H1 (cell line): ENCODE data around the gene CEP135. TPM values are rescaled to one million over a fixed set of nuclear protein-coding genes. Genes with fewer than 3 reads are reported as not detected.

Experiments used
- CTCF ChIA-PET: fragments of 300-600 bp; sonication (Branson Sonifier 250); formaldehyde crosslinking; loops from one replicate; lab custom pipeline; 2021; ENCODE audit not compliant: partially characterized antibody; lab: Charles Lee
- POLR2A ChIA-PET: fragments of 300-600 bp; sonication (Branson Sonifier 250); formaldehyde crosslinking; loops from one replicate; lab custom pipeline; 2021; ENCODE audit warnings: inconsistent platforms; ENCODE audit not compliant: partially characterized antibody; lab: Charles Lee
- DNase-seq, 2 experiments: peaks; one replicate each; pipeline versions ENCODE4 v3.0.0 to v3.0.0-alpha.2; 2010 to 2022; ENCODE audit warnings: low spot score in 2 of 2, low read depth in 1 of 2, mixed read lengths in 1 of 2
- FAIRE-seq: peaks from 2 replicates; lab custom pipeline; 2011; peaks lifted over from hg19 to GRCh38; lab: Jason Lieb, UNC
- H2AFZ ChIP-seq: 2 replicates; pipeline ENCODE4 v1.8.1; 2012; ENCODE audit warnings: low read length, inconsistent platforms
- H2AK5ac ChIP-seq: 2 replicates; pipeline ENCODE4 v1.6.1; 2013; ENCODE audit warnings: low read depth, low read length
- H2BK120ac ChIP-seq: replicated peaks from 2 replicates; pipeline ENCODE3; 2013; ENCODE audit warnings: low read depth, low read length, inconsistent platforms
- H2BK12ac ChIP-seq: 2 replicates; pipeline ENCODE4 v1.6.1; 2013; ENCODE audit warnings: low read depth, low read length
- H2BK15ac ChIP-seq: 2 replicates; pipeline ENCODE4 v1.6.1; 2013; ENCODE audit warnings: low read length
- H2BK20ac ChIP-seq: 2 replicates; pipeline ENCODE4 v1.6.1; 2013; ENCODE audit warnings: low read length
- H2BK5ac ChIP-seq: 2 replicates; pipeline ENCODE4 v1.6.1; 2013; ENCODE audit warnings: low read depth, low read length
- H3K14ac ChIP-seq: 2 replicates; pipeline ENCODE4 v1.6.1; 2013; ENCODE audit warnings: inconsistent platforms; ENCODE audit not compliant: insufficient read length
- H3K18ac ChIP-seq: 2 replicates; pipeline ENCODE4 v1.6.1; 2013; ENCODE audit warnings: low read length; ENCODE audit errors: extremely low read depth
- H3K23ac ChIP-seq: 2 replicates; pipeline ENCODE4 v1.6.1; 2013; ENCODE audit warnings: inconsistent platforms; ENCODE audit not compliant: insufficient read length
- H3K23me2 ChIP-seq: 2 replicates; pipeline ENCODE4 v1.6.1; 2013; ENCODE audit warnings: low read depth, low read length
- H3K27ac ChIP-seq: 2 replicates; pipeline ENCODE4 v1.6.1; 2011; ENCODE audit warnings: low read depth, low read length, inconsistent platforms
- H3K27me3 ChIP-seq, 4 experiments: replicated peaks in 1 of 4; 1 replicate in 1 of 4; 2 replicates in 3 of 4; pipeline versions ENCODE4 v1.6.1 to v1.8.1; 2011 to 2013; ENCODE audit warnings: low read length in 3 of 4, mild to moderate bottlenecking in 3 of 4, inconsistent platforms in 2 of 4, mixed read lengths in 2 of 4, moderate library complexity in 1 of 4; ENCODE audit not compliant: control insufficient read depth in 3 of 4, insufficient read depth in 3 of 4; ENCODE audit errors: extremely low read depth in 1 of 4
- H3K36me3 ChIP-seq, 4 experiments: 2 replicates each; pipeline versions ENCODE4 v1.6.1 to v1.8.1; 2011 to 2013; ENCODE audit warnings: mild to moderate bottlenecking in 4 of 4, low read length in 3 of 4, moderate library complexity in 2 of 4, control low read depth in 1 of 4, inconsistent platforms in 1 of 4; ENCODE audit not compliant: insufficient read depth in 4 of 4, control insufficient read depth in 2 of 4
- H3K4ac ChIP-seq: replicated peaks from 2 replicates; pipeline ENCODE3; 2013; ENCODE audit warnings: low read length, low read depth, mixed read lengths, inconsistent platforms; ENCODE audit not compliant: insufficient read length
- H3K4me1 ChIP-seq, 4 experiments: replicated peaks in 1 of 4; 1 replicate in 1 of 4; 2 replicates in 3 of 4; pipeline versions ENCODE4 v1.6.1 to v1.8.1; 2011 to 2013; ENCODE audit warnings: low read length in 3 of 4, inconsistent platforms in 2 of 4, mixed read lengths in 1 of 4; ENCODE audit not compliant: insufficient read depth in 4 of 4, control insufficient read depth in 3 of 4
- H3K4me2 ChIP-seq, 2 experiments: 2 replicates each; pipeline versions ENCODE4 v1.6.1 to v1.8.1; 2011 to 2013; ENCODE audit warnings: low read depth in 2 of 2, low read length in 2 of 2, control low read depth in 1 of 2, inconsistent platforms in 1 of 2, mild to moderate bottlenecking in 1 of 2; ENCODE audit not compliant: insufficient read depth in 1 of 2
- H3K4me3 ChIP-seq, 4 experiments: fragments of 200-600, 300-600 bp in 1 of 4; sonication (generic), shearing (Covaris generic), sonication (Bioruptor Twin) in 1 of 4; 2 replicates each; pipeline versions ENCODE4 v1.5.1 to v1.8.1; 2011 to 2016; ENCODE audit warnings: low read length in 4 of 4, low read depth in 3 of 4, control low read depth in 2 of 4, inconsistent platforms in 2 of 4, mild to moderate bottlenecking in 2 of 4, mixed read lengths in 1 of 4, moderate library complexity in 1 of 4; ENCODE audit not compliant: insufficient read depth in 2 of 4; ENCODE audit errors: extremely low read depth in 1 of 4
- H3K56ac ChIP-seq: replicated peaks from 2 replicates; pipeline ENCODE3; 2013; ENCODE audit warnings: low read depth, mild to moderate bottlenecking, mixed read lengths, low read length, inconsistent platforms; ENCODE audit not compliant: insufficient read length
- H3K79me1 ChIP-seq: 2 replicates; pipeline ENCODE4 v1.6.1; 2013; ENCODE audit warnings: low read depth, low read length, control low read depth
- H3K79me2 ChIP-seq, 2 experiments: 2 replicates each; pipeline versions ENCODE4 v1.6.1 to v1.8.1; 2012 to 2013; ENCODE audit warnings: low read length in 2 of 2, mild to moderate bottlenecking in 2 of 2, inconsistent platforms in 1 of 2; ENCODE audit not compliant: insufficient read depth in 2 of 2, control insufficient read depth in 1 of 2
- H3K9ac ChIP-seq, 4 experiments: replicated peaks in 1 of 4; 1 replicate in 1 of 4; 2 replicates in 3 of 4; pipeline versions ENCODE4 v1.6.1 to v1.8.1; 2011 to 2013; ENCODE audit warnings: low read depth in 3 of 4, low read length in 3 of 4, control low read depth in 2 of 4, mild to moderate bottlenecking in 2 of 4, moderate library complexity in 2 of 4, inconsistent platforms in 1 of 4; ENCODE audit errors: extremely low read depth in 1 of 4
- H3K9me3 ChIP-seq, 2 experiments: 2 replicates each; pipeline versions ENCODE4 v1.6.1 to v1.8.1; 2012 to 2013; ENCODE audit warnings: mild to moderate bottlenecking in 2 of 2, moderate library complexity in 2 of 2, control low read depth in 1 of 2, inconsistent platforms in 1 of 2, low read depth in 1 of 2, low read length in 1 of 2, mixed read lengths in 1 of 2; ENCODE audit not compliant: insufficient read depth in 2 of 2
- H4K20me1 ChIP-seq, 2 experiments: replicated peaks in 1 of 2; 2 replicates each; pipeline versions ENCODE3 to v1.8.1; 2011 to 2013; ENCODE audit warnings: inconsistent platforms in 2 of 2, low read length in 2 of 2, mild to moderate bottlenecking in 1 of 2; ENCODE audit not compliant: insufficient read depth in 2 of 2, control insufficient read depth in 1 of 2
- H4K5ac ChIP-seq: 2 replicates; pipeline ENCODE4 v1.6.1; 2013; ENCODE audit warnings: low read length, low read depth, mixed read lengths, inconsistent platforms; ENCODE audit not compliant: insufficient read length
- H4K8ac ChIP-seq: 2 replicates; pipeline ENCODE4 v1.8.0; 2013; ENCODE audit warnings: mild to moderate bottlenecking, moderate library complexity, low read length, inconsistent platforms; ENCODE audit not compliant: insufficient read depth; ENCODE audit errors: extremely low read depth
- H4K91ac ChIP-seq: replicated peaks from 2 replicates; pipeline ENCODE3; 2013; ENCODE audit warnings: low read length, mixed read lengths, inconsistent platforms; ENCODE audit not compliant: insufficient read length
- MAFK ChIP-seq: IDR thresholded peaks from 2 replicates; pipeline ENCODE4 v1.6.1; 2012; ENCODE audit warnings: low read depth, mild to moderate bottlenecking, improper control_type of control experiment, low read length
- POU5F1 ChIP-seq: IDR thresholded peaks from 2 replicates; pipeline ENCODE4 v1.6.1; 2011; ENCODE audit warnings: low read depth, mild to moderate bottlenecking, low read length, moderate library complexity
- RXRA ChIP-seq: IDR thresholded peaks from 2 replicates; pipeline ENCODE4 v1.6.1; 2011; ENCODE audit warnings: low read depth, mild to moderate bottlenecking, low read length, moderate library complexity; ENCODE audit not compliant: insufficient read depth
- WGBS, 2 experiments: shearing (Covaris generic) in 1 of 2; methylation state at CpG; one replicate each; pipeline versions ENCODE4 v1.1.6 to v1.1.7; 2013 to 2015; ENCODE audit warnings: low lambda C conversion rate in 2 of 2, mixed read lengths in 2 of 2, inconsistent platforms in 1 of 2, low coverage in 1 of 2, missing lambda C conversion rate in 1 of 2; ENCODE audit not compliant: insufficient replicate concordance in 2 of 2, insufficient coverage in 1 of 2, insufficient read length in 1 of 2; ENCODE audit errors: extremely low coverage in 1 of 2, missing lambda C conversion rate in 1 of 2; 5-methylcytosine and 5-hydroxymethylcytosine counted together
- polyA plus RNA-seq, 7 experiments: library from polyadenylated mRNA; depleted of rRNA in 3 of 7; stranded (reverse) in 5 of 7; unstranded in 2 of 7; fragments of >200 nt in 5 of 7; fragments of 200-250 nt in 2 of 7; gene quantifications; 1 replicate in 5 of 7; 2 replicates in 1 of 7; 4 replicates in 1 of 7; pipeline versions ENCODE4 v1.2.1 to v1.2.3, GENCODE V29; 2011 to 2013; ENCODE audit warnings: missing spikeins in 2 of 7, mixed read lengths in 2 of 7
- total RNA-seq: library from RNA; stranded (reverse); fragmentation: NEBNext Ultra II Directional; extraction: Animal tissue kit (Norgen Biotek cat#: 25700); gene quantifications from 2 replicates; pipeline ENCODE4 v1.2.1, GENCODE V29; 2021

CEP135 gene
- total and polyA plus RNA-seq, 2 of the 8 experiments (the other 6 are each of a cell fraction or from before 2014, with no cell fraction given): 2.7 to 14.5 TPM

DNA sequence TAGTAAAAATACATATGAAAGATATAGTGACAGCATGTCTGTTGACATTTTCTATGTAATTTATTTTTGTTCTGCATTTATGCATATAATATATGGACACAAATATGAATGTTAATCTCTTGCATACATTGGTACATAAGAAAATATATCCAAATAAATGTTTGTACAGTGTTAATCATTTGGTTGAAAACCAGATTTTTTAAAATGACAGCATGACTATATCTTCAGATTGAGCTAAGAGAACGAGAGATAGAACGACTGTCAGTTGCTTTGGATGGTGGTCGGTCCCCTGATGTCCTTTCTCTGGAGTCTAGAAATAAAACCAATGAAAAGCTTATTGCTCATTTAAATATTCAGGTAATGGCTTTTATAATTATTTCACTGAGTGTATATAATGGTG lies 15.3 kb downstream of the CEP135 start:
- FAIRE-seq (no peak), DNase-seq (no peak)
- H4K91ac ChIP-seq: no peak overlapping the region
- no peak overlapping the region for H2BK120ac ChIP-seq
- no peak overlapping the region for H2BK5ac ChIP-seq
- no peak overlapping the region for H3K56ac ChIP-seq
- 100% methylated on average over 3 of the region's 3 CpGs; no CpG with 5 or more reads in 1 of the 2 experiments for WGBS, 2 experiments
- H4K8ac ChIP-seq: no peak overlapping the region
- no peak overlapping the region for H2BK20ac ChIP-seq
- H3K14ac ChIP-seq: no peak overlapping the region
- no peaks in the 10 kb centered on the region for H3K23me2 ChIP-seq
- H2BK15ac ChIP-seq: no peak overlapping the region
- no peak overlapping the region for H2BK12ac ChIP-seq
- no peak overlapping the region for H3K4me3 ChIP-seq
- ChIA-PET POLR2A (interaction anchor here (0.7 kb wide), 1 partner anchor 15 kb away, joined by 4 read pairs; the partner anchor contains the start of gene CEP135), CTCF (interaction anchor here (1.6 kb wide), 1 partner anchor 15 kb away, joined by 5 read pairs; the partner anchor contains the start of gene CEP135)
- TF ChIP-seq MAFK: no peak
- no peak for TF ChIP-seq POU5F1
- TF ChIP-seq RXRA: no peak
- no peaks in the 10 kb centered on the region for H3K79me2 ChIP-seq
- no peak overlapping the region for H3K18ac ChIP-seq
- H3K9me3 ChIP-seq: no peaks in the 10 kb centered on the region
- peaks cover 0 to 9% (median 5%) of the 10 kb centered on the region in 4 experiments; a peak in 4 of 8 replicates for H3K36me3 ChIP-seq
- H3K4me2 ChIP-seq: no peak overlapping the region
- no peak overlapping the region for H3K27ac ChIP-seq
- H2AFZ ChIP-seq: no peak overlapping the region
- no peaks in the 10 kb centered on the region for H3K4me1 ChIP-seq
- no peaks in the 10 kb centered on the region for H3K27me3 ChIP-seq
- no peak overlapping the region for H2AK5ac ChIP-seq
- H4K20me1 ChIP-seq: no peaks in the 10 kb centered on the region
- no peak overlapping the region for H3K9ac ChIP-seq
- no peak overlapping the region for H3K4ac ChIP-seq
- H4K5ac ChIP-seq: no peak overlapping the region
- no peaks in the 10 kb centered on the region for H3K79me1 ChIP-seq
- no peak overlapping the region for H3K23ac ChIP-seq
